HG02759 (cell line): Measurements from ENCODE around the gene IL31RA.
"Not testable (repeated sequence)": the region's sequence is repeated elsewhere in the genome, so short reads cannot be mapped to it uniquely, and the experiment has no call there.

ENCODE experiments used
- ATAC-seq: cut with Tn5 transposase; IDR thresholded peaks from one replicate; pipeline ENCODE4 v1.9.1; 2021; ENCODE audit warnings: mild to moderate bottlenecking, moderate library complexity; ENCODE audit not compliant: unreplicated experiment

Gene IL31RA

GRCh38 chr5:55850839-55851674 lies at the start of gene IL31RA:
Gene IL31RA, plus strand, starts transcription at chr5:55851357. Its CDS starts 214 bp downstream, at chr5:55851571.
- no peak for ATAC-seq

- not testable (repeated sequence) for ATAC-seq
Observed at GRCh38 chr5:55808814-55809213, 42.3 kb upstream of the IL31RA start.

GRCh38 chr5:55815939-55816338 lies 35.2 kb upstream of the IL31RA start:
- ATAC-seq, result not testable (repeated sequence)

- ATAC-seq, result no peak
Observed at GRCh38 chr5:55816342-55816741, 34.8 kb upstream of the IL31RA start.

- no peak for ATAC-seq
Observed at GRCh38 chr5:55817030-55817429, 34.1 kb upstream of the IL31RA start.

- ATAC-seq, result no peak
Observed at GRCh38 chr5:55820488-55820887, 30.7 kb upstream of the IL31RA start.

GRCh38 chr5:55821731-55822512 lies 29.2 kb upstream of the IL31RA start:
- no peak for ATAC-seq

- no peak for ATAC-seq
Observed at GRCh38 chr5:55823151-55823796, 27.9 kb upstream of the IL31RA start.

GRCh38 chr5:55829956-55830355 lies 21.2 kb upstream of the IL31RA start:
- ATAC-seq, result no peak

GRCh38 chr5:55832446-55832845 lies 18.7 kb upstream of the IL31RA start:
- no peak for ATAC-seq

- no peak for ATAC-seq
Observed at GRCh38 chr5:55836191-55836590, 15.0 kb upstream of the IL31RA start.

GRCh38 chr5:55841976-55842375 lies 9.2 kb upstream of the IL31RA start:
- ATAC-seq, result no peak

- no peak for ATAC-seq
Observed at GRCh38 chr5:55847837-55848236, 3.3 kb upstream of the IL31RA start.

GRCh38 chr5:55848783-55849182 lies 2.4 kb upstream of the IL31RA start:
- ATAC-seq, result no peak

GRCh38 chr5:55851675-55851979 lies 470 bp downstream of the IL31RA start:
- no peak for ATAC-seq

GRCh38 chr5:55852503-55852902 lies 1.3 kb downstream of the IL31RA start:
- no peak for ATAC-seq

GRCh38 chr5:55853041-55853670 lies 2.0 kb downstream of the IL31RA start:
- ATAC-seq, result no peak

- no peak for ATAC-seq
Observed at GRCh38 chr5:55853818-55854217, 2.7 kb downstream of the IL31RA start.

GRCh38 chr5:55855509-55855908 lies 4.4 kb downstream of the IL31RA start:
- ATAC-seq, result no peak

GRCh38 chr5:55856516-55857246 lies 5.5 kb downstream of the IL31RA start:
- no peak for ATAC-seq

- ATAC-seq, result no peak
Observed at GRCh38 chr5:55857247-55857640, 6.1 kb downstream of the IL31RA start.
